Measurements from ENCODE around the gene CYSTM1. TPM values are rescaled to one million over a fixed set of nuclear protein-coding genes. Genes with fewer than 3 reads are reported as not detected.

The CYSTM1 gene
- polyA plus RNA-seq, 1 experiment, result 33.1 TPM

Other genes with a start within 250 kb of the CYSTM1 start
- gene NRG2, start 131.9 kb upstream of the CYSTM1 start, polyA plus RNA-seq (2011; rRNA removed), result not detected in 2 replicates
- 5.2 and 6.7 TPM in 2 replicates for gene PURA, start 61.1 kb upstream of the CYSTM1 start, polyA plus RNA-seq (2011; rRNA removed)
- 1.5 and 3.8 TPM in 2 replicates for gene IGIP, start 49.3 kb upstream of the CYSTM1 start, polyA plus RNA-seq (2011; rRNA removed)
- 97.7 and 114 TPM in 2 replicates for gene PFDN1, start 127.9 kb downstream of the CYSTM1 start, polyA plus RNA-seq (2011; rRNA removed)
- 2.4 and 3.1 TPM in 2 replicates for gene HBEGF, start 171.4 kb downstream of the CYSTM1 start, polyA plus RNA-seq (2011; rRNA removed)
- gene SLC4A9, start 185.0 kb downstream of the CYSTM1 start, polyA plus RNA-seq (2011; rRNA removed), result not detected in 2 replicates
- 28.0 and 37.4 TPM in 2 replicates for gene ANKHD1, start 226.6 kb downstream of the CYSTM1 start, polyA plus RNA-seq (2011; rRNA removed)